ENCODE measurements around the gene ACSF3. TPM values are rescaled to one million over a fixed set of nuclear protein-coding genes. Genes with fewer than 3 reads are reported as not detected.
A peak's percentile ranks its signal among the peaks of the same experiment; 100 is the strongest.

Gene ACSF3
- total and polyA plus RNA-seq, 2 donors: 47.2 to 97.2 TPM

DNA sequence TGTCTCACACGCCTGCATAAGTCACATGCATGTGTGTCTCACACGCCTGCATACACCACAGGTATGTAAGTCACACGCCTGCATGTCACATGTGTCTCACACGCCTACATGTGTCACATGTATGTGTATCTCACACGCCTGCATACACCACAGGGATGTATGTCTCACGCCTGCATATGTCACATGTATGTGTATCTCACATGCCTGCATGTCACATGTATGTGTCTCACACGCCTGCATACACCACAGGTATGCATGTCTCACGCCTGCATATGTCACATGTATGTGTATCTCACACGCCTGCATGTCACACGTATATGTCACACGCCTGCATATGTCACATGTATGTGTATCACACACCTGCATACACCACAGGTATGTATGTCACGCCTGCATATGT, 64.1 kb downstream of the ACSF3 start:
- H3K27ac ChIP-seq (ENCODE audit: low read depth in 1 of 2, low read length in 1 of 2): no peak overlapping the region
- peaks cover 0 to 30% of the 10 kb centered on the region in 2 donors for H3K9me3 ChIP-seq (ENCODE audit: control insufficient read depth in 2 of 2, insufficient read depth in 1 of 2, low read length in 1 of 2)
- peaks cover 23 to 58% of the 10 kb centered on the region in 2 donors for H3K4me1 ChIP-seq (ENCODE audit: control insufficient read depth in 2 of 2, insufficient read depth in 2 of 2, low read length in 2 of 2)
- H3K36me3 ChIP-seq (ENCODE audit: control insufficient read depth in 2 of 2, insufficient read depth in 2 of 2, low read length in 1 of 2): peaks cover 6% of the 10 kb centered on the region in 2 donors
- no peak overlapping the region for H3K4me3 ChIP-seq (ENCODE audit: low read length in 2 of 2)
- WGBS: 99% methylated on average over 12 of the region's 12 CpGs
- no peak for DNase-seq (ENCODE audit: low read depth in 6 of 9, low spot score in 9 of 9)
- peaks cover 0 to 5% of the 10 kb centered on the region in 2 donors for H3K27me3 ChIP-seq (ENCODE audit: control insufficient read depth in 2 of 2, insufficient read depth in 1 of 2, low read length in 1 of 2)

DNA sequence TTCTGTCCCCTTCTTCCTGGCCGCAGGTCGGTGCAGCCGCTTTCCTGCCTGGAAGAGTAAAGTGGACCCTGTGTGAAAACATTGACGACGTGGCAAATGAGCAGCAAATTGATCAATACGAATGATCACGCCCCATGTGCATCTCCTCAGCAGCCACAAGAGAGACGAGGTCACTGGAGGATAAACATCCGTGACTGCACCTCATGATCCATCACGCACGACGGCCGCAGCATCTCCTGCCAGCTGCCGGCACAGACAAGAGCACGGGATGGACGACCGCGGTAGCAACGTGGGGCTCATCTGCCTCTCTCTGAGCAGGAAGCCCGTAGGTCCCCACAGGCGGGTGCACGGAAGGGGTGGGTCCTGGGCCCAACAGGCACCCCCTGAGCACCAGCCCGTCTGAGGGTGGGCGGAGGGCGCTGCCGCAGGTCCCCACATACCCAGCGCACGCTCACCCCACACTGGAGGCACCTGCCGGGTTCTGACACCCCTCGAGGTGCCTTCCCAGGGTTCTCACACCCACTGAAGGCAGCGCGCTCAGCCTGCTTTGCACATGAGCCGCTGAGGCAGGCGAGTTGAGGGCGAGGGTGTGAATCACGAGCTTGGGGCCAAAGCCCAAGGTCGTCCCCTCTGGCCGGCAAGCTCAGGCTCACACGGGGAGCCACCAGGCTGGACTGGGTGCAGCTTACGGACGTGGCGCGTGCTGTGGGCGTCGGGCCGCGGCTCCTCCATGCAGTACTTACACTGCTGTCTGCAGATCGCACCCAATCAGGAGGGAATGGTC, 65.6 kb downstream of the ACSF3 start:
- peaks cover 24 to 63% of the 10 kb centered on the region in 2 donors for H3K4me1 ChIP-seq (ENCODE audit: control insufficient read depth in 2 of 2, insufficient read depth in 2 of 2, low read length in 2 of 2)
- no peak overlapping the region for H3K4me3 ChIP-seq (ENCODE audit: low read length in 2 of 2)
- H3K27ac ChIP-seq (ENCODE audit: low read depth in 1 of 2, low read length in 1 of 2): no peak overlapping the region
- DNase-seq (ENCODE audit: low read depth in 6 of 9, low spot score in 9 of 9): no peak
- H3K36me3 ChIP-seq (ENCODE audit: control insufficient read depth in 2 of 2, insufficient read depth in 2 of 2, low read length in 1 of 2): peaks cover 0 to 2% of the 10 kb centered on the region in 2 donors
- 93% methylated on average over 48 of the region's 48 CpGs for WGBS
- H3K9me3 ChIP-seq (ENCODE audit: control insufficient read depth in 2 of 2, insufficient read depth in 1 of 2, low read length in 1 of 2): peaks cover 0 to 16% of the 10 kb centered on the region in 2 donors
- H3K27me3 ChIP-seq (ENCODE audit: control insufficient read depth in 2 of 2, insufficient read depth in 1 of 2, low read length in 1 of 2): peaks cover 0 to 5% of the 10 kb centered on the region in 2 donors

DNA sequence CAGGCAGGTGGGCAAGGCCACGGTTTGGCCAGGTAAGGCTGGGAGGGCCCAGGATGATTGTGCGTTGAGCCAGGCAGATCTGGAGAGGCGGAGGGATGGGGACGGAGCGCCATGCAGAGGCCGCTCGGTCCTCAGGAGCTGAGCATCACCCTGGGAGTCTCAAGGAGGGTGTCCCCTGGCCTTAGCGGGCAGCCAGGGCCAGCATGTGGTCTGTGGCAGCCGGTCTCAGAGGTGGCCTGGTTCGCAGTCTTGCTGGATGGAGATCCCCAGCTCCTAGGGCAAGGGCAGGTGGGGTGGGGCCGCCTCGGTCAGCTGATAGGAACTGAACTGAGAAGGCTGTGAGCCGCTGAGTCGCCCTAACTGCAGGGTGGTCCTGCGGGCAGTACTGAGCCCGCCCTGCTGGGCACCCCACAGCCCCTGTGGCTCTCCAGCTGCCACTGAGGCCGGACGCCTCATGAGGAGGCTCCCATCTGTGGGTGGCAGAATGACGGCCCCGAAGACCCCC, 66.2 kb downstream of the ACSF3 start:
- no peak for DNase-seq (ENCODE audit: low read depth in 6 of 9, low spot score in 9 of 9)
- Histone ChIP-seq H3K4me3 (ENCODE audit: low read length in 2 of 2) (no peak overlapping the region), H3K36me3 (ENCODE audit: control insufficient read depth in 2 of 2, insufficient read depth in 2 of 2, low read length in 1 of 2) (no peaks in the 10 kb centered on the region), H3K27me3 (ENCODE audit: control insufficient read depth in 2 of 2, insufficient read depth in 1 of 2, low read length in 1 of 2) (peaks cover 0 to 5% of the 10 kb centered on the region in 2 donors), H3K9me3 (ENCODE audit: control insufficient read depth in 2 of 2, insufficient read depth in 1 of 2, low read length in 1 of 2) (peaks cover 0 to 16% of the 10 kb centered on the region in 2 donors), H3K4me1 (ENCODE audit: control insufficient read depth in 2 of 2, insufficient read depth in 2 of 2, low read length in 2 of 2) (peaks cover 24 to 57% of the 10 kb centered on the region in 2 donors), H3K27ac (ENCODE audit: low read depth in 1 of 2, low read length in 1 of 2) (no peak overlapping the region)
- 98% methylated on average over 20 of the region's 20 CpGs for WGBS

DNA sequence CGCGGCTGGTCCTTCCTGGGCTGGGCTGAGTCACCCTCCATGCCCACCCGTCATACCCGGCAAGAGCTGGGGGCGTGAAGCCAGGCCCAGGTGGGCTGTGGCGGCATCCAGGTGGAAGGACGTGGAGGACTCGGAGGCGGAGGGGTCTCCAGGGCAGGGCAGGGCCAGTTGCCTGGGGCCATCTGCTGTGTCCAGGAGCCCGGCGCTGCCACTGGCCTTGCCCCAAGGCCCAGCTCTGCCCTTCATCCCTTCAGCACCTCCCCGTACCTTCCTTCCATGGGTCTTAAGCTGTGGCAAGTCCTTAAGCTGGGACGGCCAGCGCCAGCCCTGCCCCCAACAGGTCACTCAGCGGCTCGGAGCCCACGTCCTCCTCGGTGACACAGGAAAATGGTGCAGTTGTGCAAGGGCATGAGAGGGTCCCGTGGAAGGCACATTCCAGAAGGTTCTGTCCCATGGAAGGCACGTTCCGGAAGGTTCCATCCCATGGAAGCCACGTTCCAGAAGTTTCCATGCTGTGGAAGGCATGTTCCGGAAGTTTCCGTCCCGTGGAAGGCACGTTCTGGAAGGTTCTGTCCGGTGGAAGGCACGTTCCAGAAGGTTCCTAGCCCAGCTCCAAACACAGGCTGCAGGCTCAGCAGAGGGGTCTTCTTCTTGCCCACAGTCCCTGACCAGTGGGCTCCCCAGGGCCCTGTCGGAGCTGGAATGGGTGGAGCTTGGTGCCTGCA, 67.5 kb downstream of the ACSF3 start:
- H3K9me3 ChIP-seq (ENCODE audit: control insufficient read depth in 2 of 2, insufficient read depth in 1 of 2, low read length in 1 of 2): peaks cover 0 to 16% of the 10 kb centered on the region in 2 donors
- no peak overlapping the region for H3K4me3 ChIP-seq (ENCODE audit: low read length in 2 of 2)
- H3K27ac ChIP-seq (ENCODE audit: low read depth in 1 of 2, low read length in 1 of 2): no peak overlapping the region
- no peaks in the 10 kb centered on the region for H3K36me3 ChIP-seq (ENCODE audit: control insufficient read depth in 2 of 2, insufficient read depth in 2 of 2, low read length in 1 of 2)
- peaks cover 20 to 51% of the 10 kb centered on the region in 2 donors for H3K4me1 ChIP-seq (ENCODE audit: control insufficient read depth in 2 of 2, insufficient read depth in 2 of 2, low read length in 2 of 2)
- WGBS: 95% methylated on average over 29 of the region's 29 CpGs
- peaks cover 0 to 5% of the 10 kb centered on the region in 2 donors for H3K27me3 ChIP-seq (ENCODE audit: control insufficient read depth in 2 of 2, insufficient read depth in 1 of 2, low read length in 1 of 2)
- DNase-seq (ENCODE audit: low read depth in 6 of 9, low spot score in 9 of 9): no peak

DNA sequence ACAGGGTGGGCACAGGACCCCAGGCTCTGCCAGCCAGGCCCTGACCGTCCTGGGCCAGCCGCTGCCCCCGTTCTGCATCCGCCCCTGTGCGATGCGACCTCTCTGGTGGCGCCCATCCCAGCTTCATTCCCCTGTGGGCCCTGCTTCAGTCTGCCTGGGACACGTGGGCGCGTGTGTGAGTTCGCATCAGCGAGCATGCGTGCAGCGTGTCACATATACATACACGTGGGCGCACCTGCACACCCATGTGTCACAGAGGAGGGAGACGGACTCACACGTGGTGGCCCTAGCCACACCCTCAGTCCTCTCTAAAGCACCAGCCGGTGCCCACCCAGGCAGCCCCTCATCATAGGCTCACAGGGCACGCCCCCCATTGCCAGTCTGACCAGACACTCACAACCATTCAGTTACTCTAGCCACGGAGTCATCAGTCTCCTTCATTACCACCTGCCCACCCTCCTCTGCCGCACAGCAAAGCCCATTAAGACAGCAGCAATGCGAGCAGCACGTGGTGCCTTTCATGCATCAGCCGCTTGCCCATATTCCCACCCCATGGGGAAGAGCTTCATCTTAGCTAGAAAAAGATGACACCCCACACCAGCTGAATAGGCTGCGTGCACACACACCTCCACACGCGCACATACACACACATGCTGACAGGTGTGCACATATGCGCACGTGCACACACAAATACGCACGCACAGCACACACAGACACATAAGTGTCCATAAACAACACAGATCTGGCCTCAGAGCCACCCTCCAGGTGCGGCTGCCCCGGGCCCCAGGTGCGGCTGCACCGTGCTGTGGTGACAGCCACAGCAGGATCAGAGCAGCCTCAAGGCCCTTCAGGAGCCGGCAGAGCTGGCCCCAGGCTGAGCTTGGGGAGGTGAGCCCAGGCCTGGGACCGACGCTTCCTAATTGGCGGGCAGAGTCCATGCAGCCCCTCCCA, 68.4 kb downstream of the ACSF3 start:
- Histone ChIP-seq H3K9me3 (ENCODE audit: control insufficient read depth in 2 of 2, insufficient read depth in 1 of 2, low read length in 1 of 2) (peaks cover 0 to 18% of the 10 kb centered on the region in 2 donors), H3K4me3 (ENCODE audit: low read length in 2 of 2) (no peak overlapping the region), H3K36me3 (ENCODE audit: control insufficient read depth in 2 of 2, insufficient read depth in 2 of 2, low read length in 1 of 2) (no peaks in the 10 kb centered on the region), H3K27me3 (ENCODE audit: control insufficient read depth in 2 of 2, insufficient read depth in 1 of 2, low read length in 1 of 2) (peaks cover 0 to 5% of the 10 kb centered on the region in 2 donors), H3K4me1 (ENCODE audit: control insufficient read depth in 2 of 2, insufficient read depth in 2 of 2, low read length in 2 of 2) (peaks cover 16 to 50% of the 10 kb centered on the region in 2 donors), H3K27ac (ENCODE audit: low read depth in 1 of 2, low read length in 1 of 2) (peak overlapping the region in 1 of 2 donors; percentile 23)
- WGBS: 88% methylated on average over 40 of the region's 40 CpGs
- DNase-seq (ENCODE audit: low read depth in 6 of 9, low spot score in 9 of 9): peak in 1 of 9 donors; percentile 56

DNA sequence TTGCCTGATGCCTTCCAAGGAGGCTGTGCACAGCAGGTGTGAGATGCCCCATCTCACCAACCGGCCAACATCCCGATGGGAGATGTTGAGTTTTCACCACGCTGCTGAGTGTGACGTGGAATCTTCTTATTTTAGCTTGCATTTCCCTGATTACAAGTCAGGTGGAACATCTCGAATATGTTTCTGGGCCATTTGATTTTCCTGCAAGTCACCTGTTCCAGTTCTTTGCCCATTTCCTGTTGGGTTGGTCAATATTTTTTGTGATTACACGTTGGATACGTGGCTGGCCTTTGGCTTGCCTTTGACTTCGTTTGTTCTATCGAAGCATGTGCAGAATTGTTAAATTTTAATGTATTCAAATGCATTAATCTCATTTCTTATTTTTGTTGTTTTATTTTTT, 69.6 kb downstream of the ACSF3 start:
- H3K27me3 ChIP-seq (ENCODE audit: control insufficient read depth in 2 of 2, insufficient read depth in 1 of 2, low read length in 1 of 2): peaks cover 0 to 5% of the 10 kb centered on the region in 2 donors
- no peaks in the 10 kb centered on the region for H3K36me3 ChIP-seq (ENCODE audit: control insufficient read depth in 2 of 2, insufficient read depth in 2 of 2, low read length in 1 of 2)
- peaks cover 0 to 21% of the 10 kb centered on the region in 2 donors for H3K9me3 ChIP-seq (ENCODE audit: control insufficient read depth in 2 of 2, insufficient read depth in 1 of 2, low read length in 1 of 2)
- DNase-seq (ENCODE audit: low read depth in 6 of 9, low spot score in 9 of 9): no peak
- H3K4me3 ChIP-seq (ENCODE audit: low read length in 2 of 2): no peak overlapping the region
- 96% methylated on average over 9 of the region's 9 CpGs for WGBS
- H3K4me1 ChIP-seq (ENCODE audit: control insufficient read depth in 2 of 2, insufficient read depth in 2 of 2, low read length in 2 of 2): peaks cover 19 to 57% of the 10 kb centered on the region in 2 donors
- H3K27ac ChIP-seq (ENCODE audit: low read depth in 1 of 2, low read length in 1 of 2): no peak overlapping the region

DNA sequence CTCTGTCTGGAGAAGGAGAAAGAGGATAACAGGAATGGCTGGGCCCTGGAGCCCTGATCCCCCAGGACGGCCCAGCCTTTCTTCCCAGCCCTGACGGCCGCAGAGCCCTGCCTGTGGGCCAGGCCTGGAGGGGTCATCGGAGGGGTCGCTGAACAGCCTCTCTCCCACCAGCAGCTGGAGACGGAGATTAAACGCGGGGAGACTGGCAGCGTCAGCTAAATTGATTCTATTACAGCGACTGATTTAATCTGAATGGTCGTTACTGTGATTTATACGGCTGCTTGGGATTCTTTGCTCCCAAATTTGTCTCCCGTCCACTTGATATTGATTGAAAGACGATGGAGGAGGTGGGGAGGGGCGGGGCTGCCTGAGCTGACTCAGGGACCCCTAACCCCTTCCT, 70.8 kb downstream of the ACSF3 start:
- Histone ChIP-seq H3K27me3 (ENCODE audit: control insufficient read depth in 2 of 2, insufficient read depth in 1 of 2, low read length in 1 of 2) (peaks cover 0 to 11% of the 10 kb centered on the region in 2 donors), H3K9me3 (ENCODE audit: control insufficient read depth in 2 of 2, insufficient read depth in 1 of 2, low read length in 1 of 2) (peaks cover 0 to 13% of the 10 kb centered on the region in 2 donors), H3K27ac (ENCODE audit: low read depth in 1 of 2, low read length in 1 of 2) (no peak overlapping the region), H3K4me1 (ENCODE audit: control insufficient read depth in 2 of 2, insufficient read depth in 2 of 2, low read length in 2 of 2) (peaks cover 19 to 58% of the 10 kb centered on the region in 2 donors), H3K36me3 (ENCODE audit: control insufficient read depth in 2 of 2, insufficient read depth in 2 of 2, low read length in 1 of 2) (no peaks in the 10 kb centered on the region), H3K4me3 (ENCODE audit: low read length in 2 of 2) (no peak overlapping the region)
- 94% methylated on average over 15 of the region's 15 CpGs for WGBS
- DNase-seq (ENCODE audit: low read depth in 6 of 9, low spot score in 9 of 9): no peak

DNA sequence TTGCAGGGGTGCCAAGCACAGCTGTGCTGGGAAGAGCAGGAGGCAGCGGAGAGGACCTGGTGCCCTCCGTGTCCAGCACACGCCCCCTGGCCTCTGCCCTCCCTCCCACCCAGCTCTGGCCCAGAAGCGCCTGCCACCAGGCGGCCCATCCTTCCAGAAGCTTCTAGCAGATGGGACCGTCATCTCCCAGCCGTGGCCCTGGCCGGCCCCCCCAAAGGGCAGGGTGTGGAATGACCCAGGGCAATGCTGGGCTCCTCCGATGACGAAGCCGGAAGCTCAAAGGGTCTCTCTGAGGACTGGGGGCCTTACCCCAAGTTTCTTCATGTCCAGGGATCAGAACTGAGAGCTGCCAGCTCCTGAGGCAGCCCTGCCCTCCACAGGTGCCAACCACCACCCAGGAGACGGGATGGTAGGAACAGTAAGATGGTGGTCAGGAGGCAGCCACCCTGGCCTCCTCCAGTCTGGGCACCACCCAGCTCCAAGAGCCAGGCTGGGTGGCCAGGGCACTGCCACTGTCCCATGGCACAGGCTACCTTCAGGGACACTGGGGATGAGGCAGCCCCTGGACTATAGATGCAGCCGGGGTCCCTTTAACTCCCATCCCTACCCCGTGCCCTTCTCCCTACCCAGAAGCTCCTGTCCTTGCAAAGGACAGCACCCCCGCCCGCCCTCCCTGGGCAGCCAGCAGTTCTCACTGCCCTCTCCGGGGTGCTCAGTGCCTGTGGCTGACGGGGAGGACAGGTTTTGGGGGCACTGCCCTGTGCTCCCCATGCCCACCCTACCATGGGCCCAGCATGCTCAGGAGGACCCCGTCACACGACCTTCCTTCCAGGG, 71.4 kb downstream of the ACSF3 start:
- Histone ChIP-seq H3K4me3 (ENCODE audit: low read length in 2 of 2) (no peak overlapping the region), H3K9me3 (ENCODE audit: control insufficient read depth in 2 of 2, insufficient read depth in 1 of 2, low read length in 1 of 2) (peaks cover 0 to 8% of the 10 kb centered on the region in 2 donors), H3K27ac (ENCODE audit: low read depth in 1 of 2, low read length in 1 of 2) (no peak overlapping the region), H3K27me3 (ENCODE audit: control insufficient read depth in 2 of 2, insufficient read depth in 1 of 2, low read length in 1 of 2) (peaks cover 0 to 15% of the 10 kb centered on the region in 2 donors), H3K4me1 (ENCODE audit: control insufficient read depth in 2 of 2, insufficient read depth in 2 of 2, low read length in 2 of 2) (peaks cover 19 to 64% of the 10 kb centered on the region in 2 donors), H3K36me3 (ENCODE audit: control insufficient read depth in 2 of 2, insufficient read depth in 2 of 2, low read length in 1 of 2) (no peaks in the 10 kb centered on the region)
- no peak for DNase-seq (ENCODE audit: low read depth in 6 of 9, low spot score in 9 of 9)
- WGBS: 98% methylated on average over 20 of the region's 20 CpGs

Measured in thymus (tissue), 11 donors.